Forelimb muscle (tissue), 1 donor: Measurements from ENCODE around the gene PIAS1. TPM values are rescaled to one million over a fixed set of nuclear protein-coding genes. Genes with fewer than 3 reads are reported as not detected.
"Not testable (repeated sequence)": the region's sequence is repeated elsewhere in the genome, so short reads cannot be mapped to it uniquely, and the experiment has no call there.

ENCODE experiments used
- DNase-seq: peaks from one replicate; pipeline ENCODE4 v3.0.0-alpha.2; 2013; ENCODE audit warnings: low read depth
- polyA plus RNA-seq: library from polyadenylated mRNA; unstranded; fragments of 120-200 nt; gene quantifications from one replicate; pipeline ENCODE4 v1.2.1, GENCODE V29; 2013; ENCODE audit not compliant: insufficient read length

The PIAS1 gene
- 31.8 TPM for polyA plus RNA-seq

- DNase-seq: peak; percentile 60
Measured at GRCh38 chr15:68053701-68054627, at the start of gene PIAS1. Gene PIAS1 (plus strand): TSS chr15:68054315. CDS start chr15:68054327, 12 bp downstream.

GRCh38 chr15:68007642-68008041 lies 46.5 kb upstream of the PIAS1 start:
- DNase-seq: not testable (repeated sequence)

- DNase-seq: no peak
Measured at GRCh38 chr15:68010361-68011153, 43.6 kb upstream of the PIAS1 start.

GRCh38 chr15:68012911-68013310 lies 41.2 kb upstream of the PIAS1 start:
- no peak for DNase-seq

- no peak for DNase-seq
Measured at GRCh38 chr15:68014219-68014618, 39.9 kb upstream of the PIAS1 start.

GRCh38 chr15:68015244-68015643 lies 38.9 kb upstream of the PIAS1 start:
- DNase-seq: no peak

- DNase-seq: no peak
Measured at GRCh38 chr15:68017201-68017600, 36.9 kb upstream of the PIAS1 start.

- DNase-seq: no peak
Measured at GRCh38 chr15:68018797-68019444, 35.2 kb upstream of the PIAS1 start.

GRCh38 chr15:68019814-68020525 lies 34.1 kb upstream of the PIAS1 start:
- DNase-seq: no peak

GRCh38 chr15:68020685-68021084 lies 33.4 kb upstream of the PIAS1 start:
- no peak for DNase-seq

GRCh38 chr15:68022061-68022460 lies 32.1 kb upstream of the PIAS1 start:
- DNase-seq: no peak

- DNase-seq: no peak
Measured at GRCh38 chr15:68023307-68024101, 30.6 kb upstream of the PIAS1 start.

- no peak for DNase-seq
Measured at GRCh38 chr15:68025835-68026424, 28.2 kb upstream of the PIAS1 start.

- no peak for DNase-seq
Measured at GRCh38 chr15:68027388-68027787, 26.7 kb upstream of the PIAS1 start.

GRCh38 chr15:68028137-68028887 lies 25.8 kb upstream of the PIAS1 start:
- DNase-seq: no peak

GRCh38 chr15:68028888-68029207 lies 25.3 kb upstream of the PIAS1 start:
- DNase-seq: no peak

GRCh38 chr15:68029959-68030358 lies 24.2 kb upstream of the PIAS1 start:
- no peak for DNase-seq

GRCh38 chr15:68031404-68031803 lies 22.7 kb upstream of the PIAS1 start:
- DNase-seq: no peak

- no peak for DNase-seq
Measured at GRCh38 chr15:68032672-68033071, 21.4 kb upstream of the PIAS1 start.

- no peak for DNase-seq
Measured at GRCh38 chr15:68034081-68034480, 20.0 kb upstream of the PIAS1 start.
